K562 (cell line): ENCODE data around the gene SLC26A11. TPM values are rescaled to one million over a fixed set of nuclear protein-coding genes. Genes with fewer than 3 reads are reported as not detected.

ENCODE experiments used
- ATAC-seq: fragments of 200-7000 bp; cut with Tn5 transposase; 3 replicates; pipeline ENCODE4 v1.9.1; 2020; ENCODE audit warnings: moderate library complexity
- BruUV-seq: library from RNA; stranded (reverse); fragments of 400-500 nt; replicated peaks from 2 replicates; lab custom pipeline; 2021; lab: Mats Ljungman, UMichigan
- CTCF ChIA-PET: fragments of 300-600 bp; formaldehyde crosslinking; extraction: SDS; loops from one replicate; lab custom pipeline; 2021; ENCODE audit warnings: low intra/inter-chr PET ratio; lab: Yijun Ruan, JAX
- POLR2A ChIA-PET: fragments of 300-600, 350-650 bp; sonication (Branson Sonifier 250); formaldehyde crosslinking; extraction: SDS; loops from one replicate; lab custom pipeline; 2021; ENCODE audit warnings: antibody characterized with exemption, inconsistent platforms; lab: Yijun Ruan, JAX
- DNase-seq, 4 experiments: peaks; one replicate each; pipeline versions ENCODE4 v3.0.0 to v3.0.0-alpha.2; 2011 to 2018; ENCODE audit warnings: low spot score in 3 of 4, mixed read lengths in 3 of 4; ENCODE audit errors: extremely low read depth in 1 of 4
- FAIRE-seq: peaks from 2 replicates; lab custom pipeline; 2011; peaks lifted over from hg19 to GRCh38; lab: Jason Lieb, UNC
- H2AFZ ChIP-seq: 2 replicates; pipeline ENCODE4 v1.6.0; 2011; ENCODE audit warnings: low read depth, low read length, control low read depth, inconsistent platforms
- H3K27ac ChIP-seq: fragments of 200-600 bp; 3 replicates; pipeline ENCODE4 v1.8.0; 2011; ENCODE audit warnings: low read depth, mild to moderate bottlenecking, control low read depth, inconsistent platforms, low read length, moderate library complexity, mixed read lengths; ENCODE audit errors: extremely low read depth
- H3K27me3 ChIP-seq, 2 experiments: fragments of 300-600 bp in 1 of 2; 2 replicates in 1 of 2; 3 replicates in 1 of 2; pipeline versions ENCODE4 v1.6.0 to v1.8.0; 2011; ENCODE audit warnings: inconsistent platforms in 2 of 2, low read length in 2 of 2, mild to moderate bottlenecking in 1 of 2, mixed read lengths in 1 of 2, moderate library complexity in 1 of 2; ENCODE audit not compliant: control insufficient read depth in 2 of 2, insufficient read depth in 2 of 2
- H3K36me3 ChIP-seq: fragments of 300-600 bp; 3 replicates; pipeline ENCODE4 v1.8.0; 2011; ENCODE audit warnings: mild to moderate bottlenecking, low read length, inconsistent platforms; ENCODE audit not compliant: control insufficient read depth, insufficient read depth
- H3K4me1 ChIP-seq, 2 experiments: fragments of 200-600 bp in 1 of 2; replicated peaks in 1 of 2; 2 replicates in 1 of 2; 3 replicates in 1 of 2; pipeline versions ENCODE4 v1.5.1 to v1.8.0; 2011; ENCODE audit warnings: inconsistent platforms in 2 of 2, low read length in 2 of 2, mild to moderate bottlenecking in 1 of 2, mixed read lengths in 1 of 2, moderate library complexity in 1 of 2; ENCODE audit not compliant: control insufficient read depth in 2 of 2, insufficient read depth in 2 of 2
- H3K4me2 ChIP-seq: 2 replicates; pipeline ENCODE4 v1.6.1; 2011; ENCODE audit warnings: low read length, control low read depth, inconsistent platforms, mixed read lengths; ENCODE audit not compliant: insufficient read depth
- H3K4me3 ChIP-seq: fragments of 200-600 bp; sonication (generic), shearing (Covaris generic); 2 replicates; pipeline ENCODE4 v1.5.1; 2016; ENCODE audit warnings: control low read depth, inconsistent platforms
- H3K79me2 ChIP-seq: fragments of 200-600 bp; 3 replicates; pipeline ENCODE4 v1.8.0; 2011; ENCODE audit warnings: low read length, inconsistent platforms; ENCODE audit not compliant: control insufficient read depth, insufficient read depth
- H3K9ac ChIP-seq, 2 experiments: 2 replicates each; pipeline versions ENCODE4 v1.6.0 to v1.6.1; 2011; ENCODE audit warnings: low read depth in 2 of 2, low read length in 2 of 2, control low read depth in 1 of 2, inconsistent platforms in 1 of 2, mild to moderate bottlenecking in 1 of 2, mixed read lengths in 1 of 2; ENCODE audit not compliant: insufficient read depth in 1 of 2
- H3K9me1 ChIP-seq: one replicate; pipeline ENCODE4 v1.6.0; 2011; ENCODE audit warnings: inconsistent platforms, mild to moderate bottlenecking, low read length, moderate library complexity; ENCODE audit not compliant: control insufficient read depth, insufficient read depth
- H3K9me3 ChIP-seq: replicated peaks from 2 replicates; pipeline ENCODE4 v1.5.1; 2011; ENCODE audit warnings: low read depth, low read length, inconsistent platforms; ENCODE audit not compliant: control insufficient read depth, insufficient read depth
- H4K20me1 ChIP-seq: replicated peaks from 2 replicates; pipeline ENCODE4 v1.6.1; 2011; ENCODE audit warnings: low read length, inconsistent platforms, mixed read lengths; ENCODE audit not compliant: control insufficient read depth, insufficient read depth
- CBX8 ChIP-seq: fragments of 200-600 bp; sonication (generic); IDR thresholded peaks from 2 replicates; pipeline ENCODE4 v1.6.1; 2012; ENCODE audit warnings: borderline replicate concordance, mixed run types, low read depth, mild to moderate bottlenecking, moderate library complexity, mixed read lengths, low read length, control low read depth, inconsistent platforms; ENCODE audit not compliant: poor library complexity, severe bottlenecking; ENCODE audit errors: extremely low read depth
- CCNT2 ChIP-seq: IDR thresholded peaks from 2 replicates; pipeline ENCODE4 v1.6.1; 2011; ENCODE audit warnings: borderline replicate concordance, low read depth, mild to moderate bottlenecking, moderate library complexity, mixed read lengths, low read length; ENCODE audit not compliant: insufficient read length; ENCODE audit errors: extremely low read depth
- HBP1 ChIP-seq: fragments of 450-650 bp; formaldehyde crosslinking; IDR thresholded peaks from 2 replicates; pipeline ENCODE4 v1.4.0; 2022; ENCODE audit warnings: missing genetic modification characterization
- KDM4B ChIP-seq, 2 experiments: fragments of 450-650 bp in 1 of 2; sonication (generic) in 1 of 2; IDR thresholded peaks; 2 replicates each; pipeline ENCODE4 v1.6.1; 2016 to 2017; ENCODE audit warnings: borderline replicate concordance in 2 of 2, antibody characterized with exemption in 1 of 2, low read depth in 1 of 2, mild to moderate bottlenecking in 1 of 2
- PHF8 ChIP-seq: fragments of 200-600 bp; sonication (generic); IDR thresholded peaks from 2 replicates; pipeline ENCODE4 v1.6.1; 2012; ENCODE audit warnings: mixed run types, mild to moderate bottlenecking, inconsistent platforms, low read length, moderate library complexity, borderline replicate concordance
- SRSF9 ChIP-seq: fragments of 200-400 bp; formaldehyde crosslinking; IDR thresholded peaks from 2 replicates; pipeline ENCODE4 v1.6.1; 2017; ENCODE audit warnings: low read depth, low read length, borderline replicate concordance
- USF1 ChIP-seq: sonication (generic); formaldehyde crosslinking; IDR thresholded peaks from 2 replicates; pipeline ENCODE4 v1.9.0; 2022; ENCODE audit warnings: mild to moderate bottlenecking, missing genetic modification reagents
- ZMIZ1 ChIP-seq, 2 experiments: fragments of 150-350 bp in 1 of 2; IDR thresholded peaks; 2 replicates each; pipeline ENCODE4 v1.6.1; 2012 to 2016; ENCODE audit warnings: low read depth in 2 of 2, low read length in 2 of 2, mild to moderate bottlenecking in 1 of 2, moderate library complexity in 1 of 2
- ZNF311 ChIP-seq: fragments of 250-450 bp; sonication (Bioruptor Pico); IDR thresholded peaks from 2 replicates; pipeline ENCODE4 v1.4.0; 2020; ENCODE audit warnings: mild to moderate bottlenecking, moderate library complexity
- ZNF347 ChIP-seq: fragments of 450-650 bp; formaldehyde crosslinking; IDR thresholded peaks from 2 replicates; pipeline ENCODE4 v1.4.0; 2020; ENCODE audit warnings: low read depth, mild to moderate bottlenecking, moderate library complexity
- ZNF589 ChIP-seq: fragments of 200-800 bp; sonication (Bioruptor generic); IDR thresholded peaks from 2 replicates; pipeline ENCODE4 v1.6.1; 2016; ENCODE audit warnings: low read depth, missing genetic modification characterization, missing compliant biosample characterization
- ZNF77 ChIP-seq: fragments of 250-450 bp; sonication (Bioruptor Pico); IDR thresholded peaks from 2 replicates; pipeline ENCODE4 v1.5.0; 2020
- WGBS: fragments of 100-300 bp; shearing (Covaris generic); methylation state at CpG from one replicate; pipeline ENCODE4 v1.1.6; 2016; ENCODE audit warnings: low coverage, mixed read lengths; ENCODE audit not compliant: insufficient coverage; ENCODE audit errors: missing lambda C conversion rate; 5-methylcytosine and 5-hydroxymethylcytosine counted together
- in situ Hi-C: fragments of 300-500 bp; cut with MboI; formaldehyde crosslinking; loops from 4 replicates; pipeline ENCODE4 v1.15.0; 2018; ENCODE audit warnings: inconsistent platforms, mixed read lengths
- intact Hi-C: fragments of 100-400 bp; cut with micrococcal nuclease; formaldehyde crosslinking; loops from 2 replicates; pipeline ENCODE4 v1.14.2; 2022
- polyA plus RNA-seq, 8 experiments: library from polyadenylated mRNA; depleted of rRNA in 4 of 8; stranded (reverse) in 5 of 8; unstranded in 3 of 8; fragments of >200 nt; fragmentation: Nextera tagmentation in 2 of 8; fragmentation: Illumina TruSeq in 1 of 8; extraction: Ambion mirVana in 2 of 8; extraction: Trizol in 1 of 8; gene quantifications; 2 replicates each; pipeline versions ENCODE4 v1.2.1 to v1.2.3, GENCODE V29; 2011 to 2014; ENCODE audit warnings: inconsistent platforms in 1 of 8, missing spikeins in 1 of 8
- total RNA-seq, 7 experiments: library from RNA; depleted of rRNA in 6 of 7; stranded (reverse); fragments of >200 nt in 6 of 7; fragmentation: Illumina TruSeq in 2 of 7; extraction: Trizol in 2 of 7; gene quantifications; 2 replicates each; pipeline versions ENCODE4 v1.2.1 to v1.2.3, GENCODE V29; 2011 to 2021; ENCODE audit warnings: low replicate concordance in 1 of 7

The SLC26A11 gene
- total and polyA plus RNA-seq, 9 of the 15 experiments (the other 6 are each of a cell fraction or from before 2014, with no cell fraction given), result 0.06 to 3.1 (median 1.2) TPM; not detected in 1

GRCh38 chr17:80228477-80228876 is 8.2 kb downstream of the SLC26A11 start:
- ChIA-PET POLR2A (interaction anchor here (2.9 kb wide), 1 partner anchor 9 kb away, joined by 9 read pairs; no protein-coding TSS in a partner anchor), CTCF (no interaction called here)
- intact Hi-C loops, result no loop called here
- FAIRE-seq (no peak), DNase-seq (no peak), ATAC-seq (no peak)
- no TSS peak for BruUV-seq
- no peaks in the 10 kb centered on the region for H3K9me1 ChIP-seq
- no peaks in the 10 kb centered on the region for H3K27me3 ChIP-seq
- peaks cover 0 to 8% of the 10 kb centered on the region in 2 experiments; a peak in 2 of 5 replicates for H3K4me1 ChIP-seq
- no peak overlapping the region for H3K27ac ChIP-seq
- H3K4me3 ChIP-seq, result no peak overlapping the region
- no peak overlapping the region for H3K4me2 ChIP-seq
- in situ Hi-C loops, result no loop called here
- WGBS, result 64% methylated on average over 14 of the region's 14 CpGs
- no peaks in the 10 kb centered on the region for H3K79me2 ChIP-seq
- no peak overlapping the region for H3K9ac ChIP-seq
- H3K9me3 ChIP-seq, result no peaks in the 10 kb centered on the region
- TF ChIP-seq ZNF311 (CRISPR knock-in tag) (no peak), HBP1 (no peak), ZNF347 (no peak), ZMIZ1 (IDR thresholded peaks at IDR 0.05; ENCODE audit: low read depth in 2 of 2, low read length in 2 of 2) (no peak), CCNT2 (no peak), ZNF589 (CRISPR knock-in tag) (no peak), USF1 (CRISPR knock-in tag) (no peak), KDM4B (IDR thresholded peaks at IDR 0.05; ENCODE audit: borderline replicate concordance in 2 of 2, low read depth in 1 of 2) (no peak), ZNF77 (CRISPR knock-in tag) (no peak), CBX8 (no peak), PHF8 (no peak), SRSF9 (no peak)
- TF ChIP-seq, all 486 proteins: peak for 0
- Histone ChIP-seq H4K20me1 (no peaks in the 10 kb centered on the region), H2AFZ (no peak overlapping the region), H3K36me3 (no peaks in the 10 kb centered on the region)
